Neural cell (in vitro differentiated cells): ENCODE data around the gene RIPPLY2.

Experiments
- CTCF ChIP-seq: fragments of 450-650 bp; IDR thresholded peaks from 2 replicates; pipeline ENCODE4 v1.5.1; 2014; ENCODE audit warnings: antibody characterized with exemption, mild to moderate bottlenecking, moderate library complexity; ENCODE audit not compliant: poor library complexity, severe bottlenecking
- EP300 ChIP-seq: fragments of 450-650 bp; conservative IDR thresholded peaks from 2 replicates; pipeline ENCODE4 v1.6.1; 2014; ENCODE audit warnings: antibody characterized with exemption, mild to moderate bottlenecking, moderate library complexity; ENCODE audit not compliant: poor library complexity, severe bottlenecking
- EZH2 ChIP-seq: fragments of 200-600, 300-800 bp; shearing (Covaris generic), sonication (generic); IDR thresholded peaks from 2 replicates; pipeline ENCODE4 v1.6.1; 2014; ENCODE audit warnings: antibody characterized with exemption, low read length, borderline replicate concordance, mild to moderate bottlenecking; ENCODE audit not compliant: insufficient read depth, poor library complexity, severe bottlenecking
- POLR2AphosphoS5 ChIP-seq: IDR thresholded peaks from 2 replicates; pipeline ENCODE4 v1.6.1; 2012
- RAD21 ChIP-seq: fragments of 450-650 bp; conservative IDR thresholded peaks from 2 replicates; pipeline ENCODE4 v1.6.1; 2014; ENCODE audit warnings: antibody characterized with exemption, mild to moderate bottlenecking, moderate library complexity
- TF ChIP-seq, protein P1 (sequence below): IDR thresholded peaks from 2 replicates; pipeline ENCODE4 v1.6.1; 2012; ENCODE audit warnings: borderline replicate concordance

GRCh38 chr6:83875843-83876242 is 22.7 kb downstream of the RIPPLY2 start:
- no peak for TF ChIP-seq EZH2
- TF ChIP-seq EP300, result no peak
- TF ChIP-seq CTCF, result no peak
- no peak for TF ChIP-seq POLR2AphosphoS5
- TF ChIP-seq RAD21, result no peak
- TF ChIP-seq, protein P1, sequence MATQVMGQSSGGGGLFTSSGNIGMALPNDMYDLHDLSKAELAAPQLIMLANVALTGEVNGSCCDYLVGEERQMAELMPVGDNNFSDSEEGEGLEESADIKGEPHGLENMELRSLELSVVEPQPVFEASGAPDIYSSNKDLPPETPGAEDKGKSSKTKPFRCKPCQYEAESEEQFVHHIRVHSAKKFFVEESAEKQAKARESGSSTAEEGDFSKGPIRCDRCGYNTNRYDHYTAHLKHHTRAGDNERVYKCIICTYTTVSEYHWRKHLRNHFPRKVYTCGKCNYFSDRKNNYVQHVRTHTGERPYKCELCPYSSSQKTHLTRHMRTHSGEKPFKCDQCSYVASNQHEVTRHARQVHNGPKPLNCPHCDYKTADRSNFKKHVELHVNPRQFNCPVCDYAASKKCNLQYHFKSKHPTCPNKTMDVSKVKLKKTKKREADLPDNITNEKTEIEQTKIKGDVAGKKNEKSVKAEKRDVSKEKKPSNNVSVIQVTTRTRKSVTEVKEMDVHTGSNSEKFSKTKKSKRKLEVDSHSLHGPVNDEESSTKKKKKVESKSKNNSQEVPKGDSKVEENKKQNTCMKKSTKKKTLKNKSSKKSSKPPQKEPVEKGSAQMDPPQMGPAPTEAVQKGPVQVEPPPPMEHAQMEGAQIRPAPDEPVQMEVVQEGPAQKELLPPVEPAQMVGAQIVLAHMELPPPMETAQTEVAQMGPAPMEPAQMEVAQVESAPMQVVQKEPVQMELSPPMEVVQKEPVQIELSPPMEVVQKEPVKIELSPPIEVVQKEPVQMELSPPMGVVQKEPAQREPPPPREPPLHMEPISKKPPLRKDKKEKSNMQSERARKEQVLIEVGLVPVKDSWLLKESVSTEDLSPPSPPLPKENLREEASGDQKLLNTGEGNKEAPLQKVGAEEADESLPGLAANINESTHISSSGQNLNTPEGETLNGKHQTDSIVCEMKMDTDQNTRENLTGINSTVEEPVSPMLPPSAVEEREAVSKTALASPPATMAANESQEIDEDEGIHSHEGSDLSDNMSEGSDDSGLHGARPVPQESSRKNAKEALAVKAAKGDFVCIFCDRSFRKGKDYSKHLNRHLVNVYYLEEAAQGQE, result no peak
